Cerebellar nuclear complex (tissue), 1 donor: ENCODE data around the gene ETFRF1.
A peak's percentile ranks its signal among the peaks of the same experiment; 100 is the strongest.

Experiments used
- DNase-seq, 2 experiments: peaks; one replicate each; lab custom pipeline; 2025; lab: John Stamatoyannopoulos, UW

ETFRF1 gene

DNA sequence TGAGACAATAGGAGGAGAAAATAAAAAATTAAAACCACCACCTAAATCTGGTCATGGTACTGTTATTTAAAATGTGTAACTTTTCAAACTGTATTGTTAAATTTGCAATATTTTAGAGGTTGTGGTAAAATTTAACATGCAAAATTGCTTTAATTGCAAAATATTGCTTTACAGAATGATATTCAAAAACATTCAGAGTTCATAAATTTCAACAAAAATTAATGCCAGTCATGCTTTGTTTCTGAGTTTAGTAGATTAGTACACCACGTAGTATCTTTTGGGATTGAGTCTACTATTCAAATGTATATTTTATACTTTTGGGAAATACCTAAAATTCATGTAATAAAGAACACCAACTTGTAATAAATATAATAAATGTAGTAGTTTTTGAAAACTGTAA lies 18.3 kb downstream of the ETFRF1 start:
- no peak for DNase-seq

DNA sequence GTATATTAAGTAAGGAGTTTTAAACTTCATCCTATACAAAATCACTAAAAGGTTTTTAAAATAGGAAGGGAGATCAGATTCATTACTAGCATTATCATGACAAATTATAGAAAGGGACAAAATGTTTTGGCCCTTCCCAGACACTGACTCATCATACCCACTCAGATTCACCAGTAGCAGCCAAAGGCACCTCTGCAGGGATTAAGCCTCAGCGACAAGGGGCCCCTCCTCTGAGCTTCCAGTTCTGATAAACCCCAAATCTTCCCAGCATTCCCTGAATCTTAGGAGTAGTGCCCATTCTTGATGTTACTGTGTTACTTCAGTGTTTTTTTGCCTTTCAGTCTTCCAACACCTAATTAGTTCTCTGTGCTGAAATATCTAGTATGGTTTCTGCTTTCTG lies 41.2 kb downstream of the ETFRF1 start:
- no peak for DNase-seq

DNA sequence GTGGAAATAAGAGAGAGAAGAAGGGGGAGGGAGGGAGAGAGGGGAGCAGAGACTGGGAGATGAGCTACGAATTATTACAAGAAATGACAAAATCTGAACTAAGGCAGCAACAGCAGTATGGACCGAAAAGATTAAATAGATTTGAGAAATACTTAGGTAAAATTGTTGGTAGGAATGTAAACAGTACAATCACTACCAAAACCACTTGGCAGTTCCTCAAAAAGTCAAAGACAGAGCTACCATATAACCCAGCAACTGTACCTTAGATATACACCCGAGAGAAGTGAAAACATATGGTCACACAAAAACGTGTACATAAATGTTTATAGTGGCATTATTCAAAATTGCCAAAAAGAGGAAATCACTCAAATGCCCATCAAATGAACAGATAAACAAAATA lies 41.6 kb downstream of the ETFRF1 start:
- DNase-seq = no peak

DNA sequence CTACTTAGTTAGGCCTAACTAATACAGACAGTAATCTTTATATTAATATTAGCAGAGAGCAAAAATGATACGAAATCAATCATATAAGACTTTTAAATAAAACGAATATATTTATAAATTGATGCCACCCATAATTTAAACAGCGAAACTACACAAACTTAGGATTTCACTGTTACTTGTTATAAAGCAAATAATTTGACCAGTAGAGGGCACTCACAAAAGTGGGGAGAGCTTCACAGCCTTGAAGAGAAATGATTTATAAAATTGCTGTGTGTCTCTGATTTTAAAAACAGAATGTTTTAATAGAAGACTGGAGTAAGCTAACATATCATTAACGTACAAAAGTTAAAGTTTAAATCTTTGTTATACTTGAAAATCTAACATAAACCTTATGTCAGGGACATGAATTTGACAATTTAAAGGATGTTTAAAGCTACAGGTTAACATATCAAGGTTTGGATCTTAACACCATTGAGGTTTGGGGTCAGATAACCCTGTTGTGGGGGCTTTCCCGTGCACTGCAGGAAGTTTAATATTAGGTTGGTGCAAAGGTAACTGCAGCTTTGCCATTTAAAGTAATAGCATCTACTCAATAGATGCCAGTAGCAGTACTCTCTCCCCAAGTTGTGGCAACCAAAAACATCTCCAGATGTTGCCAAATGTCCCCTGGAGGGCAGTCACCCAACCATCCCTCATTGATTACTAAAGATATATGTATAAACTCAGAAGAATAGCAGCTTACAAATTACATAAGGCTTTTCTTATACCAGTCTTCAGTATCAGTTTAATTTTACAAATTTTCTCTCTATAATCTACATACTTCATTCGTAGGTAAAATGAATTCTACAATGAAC lies 46.4 kb downstream of the ETFRF1 start:
- no peak for DNase-seq

DNA sequence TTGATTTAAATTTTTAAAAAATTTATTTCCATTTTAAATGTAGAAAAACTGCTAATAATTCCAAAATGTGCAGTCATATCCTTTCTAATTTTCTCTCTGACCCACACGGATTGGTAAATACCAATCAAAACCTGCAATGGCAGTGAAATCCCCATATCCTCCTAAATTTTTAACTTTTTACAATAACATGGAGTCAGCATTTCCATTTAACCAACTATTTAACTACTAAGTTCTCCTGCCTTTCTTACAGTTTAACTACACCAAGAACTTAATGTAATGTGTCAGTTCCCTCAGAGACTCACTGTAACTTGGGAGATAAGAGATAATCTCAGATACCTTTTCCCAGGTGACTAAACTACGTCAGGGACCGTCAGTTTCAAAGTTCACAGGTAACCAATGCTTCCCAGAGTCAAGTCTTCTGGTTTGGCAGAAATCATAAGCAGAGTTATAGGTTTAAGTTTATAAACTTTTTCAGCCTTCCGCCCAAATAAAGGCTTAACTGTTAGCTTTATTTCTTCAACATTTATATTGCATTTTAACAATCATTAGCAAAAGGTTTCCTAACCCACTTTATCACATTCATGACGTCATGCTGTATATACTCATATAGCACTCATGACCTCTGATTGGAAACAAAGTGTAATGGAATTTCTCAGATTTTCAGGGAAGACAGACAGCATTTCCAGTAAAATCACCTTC lies 48.1 kb downstream of the ETFRF1 start:
- DNase-seq = no peak

DNA sequence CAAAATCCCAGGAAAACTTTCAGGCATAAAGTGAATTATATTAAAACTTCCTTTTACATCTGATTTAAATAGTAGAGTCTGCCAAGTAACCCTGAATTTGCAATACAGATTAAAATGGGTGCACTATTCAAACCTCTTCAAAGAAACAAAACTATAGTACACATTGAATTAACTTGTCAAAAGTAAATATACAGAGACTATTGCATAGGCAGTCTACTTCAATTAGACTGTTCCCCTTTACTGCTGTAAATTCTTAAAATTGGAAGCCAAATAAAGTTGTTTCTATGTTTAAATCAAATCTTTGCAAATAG lies 48.6 kb downstream of the ETFRF1 start:
- DNase-seq = no peak

DNA sequence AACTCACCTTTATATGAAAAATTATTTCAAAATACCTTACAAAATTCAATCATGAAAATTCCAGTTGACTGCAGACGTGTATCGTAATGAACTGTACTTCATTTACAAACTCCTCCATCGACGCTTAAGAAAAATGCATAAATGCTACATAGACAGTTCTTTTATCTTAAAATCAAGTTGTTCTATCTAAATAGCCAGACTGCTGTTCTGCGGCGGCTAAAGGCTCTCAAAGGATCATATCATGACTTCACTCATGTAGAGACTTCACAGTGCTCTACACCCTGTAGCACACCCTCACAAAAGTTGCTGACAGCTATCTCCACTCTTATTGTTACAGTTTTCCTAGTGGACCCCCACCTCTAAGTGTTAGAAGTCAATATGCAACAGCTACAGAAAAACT lies 50.5 kb downstream of the ETFRF1 start:
- DNase-seq = no peak

DNA sequence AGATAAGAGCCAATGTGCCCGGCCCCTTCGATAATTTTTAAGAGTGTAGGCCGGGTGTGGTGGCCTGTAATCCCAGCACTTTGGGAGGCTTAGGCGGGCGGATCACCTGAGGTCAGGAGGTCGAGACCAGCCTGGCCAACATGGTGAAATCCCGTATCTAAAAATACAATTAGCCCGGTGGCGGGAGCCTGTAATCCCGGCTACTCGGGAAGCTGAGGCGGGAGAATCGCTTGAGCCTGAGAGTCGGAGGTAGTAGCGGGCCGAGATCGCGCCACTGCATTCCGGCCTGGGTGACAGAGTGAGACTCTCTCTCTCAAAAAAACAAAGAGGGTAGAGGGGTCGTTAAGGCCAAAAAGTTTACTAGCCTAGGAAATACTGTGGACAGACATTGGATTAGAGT lies 53.1 kb downstream of the ETFRF1 start:
- no peak for DNase-seq

DNA sequence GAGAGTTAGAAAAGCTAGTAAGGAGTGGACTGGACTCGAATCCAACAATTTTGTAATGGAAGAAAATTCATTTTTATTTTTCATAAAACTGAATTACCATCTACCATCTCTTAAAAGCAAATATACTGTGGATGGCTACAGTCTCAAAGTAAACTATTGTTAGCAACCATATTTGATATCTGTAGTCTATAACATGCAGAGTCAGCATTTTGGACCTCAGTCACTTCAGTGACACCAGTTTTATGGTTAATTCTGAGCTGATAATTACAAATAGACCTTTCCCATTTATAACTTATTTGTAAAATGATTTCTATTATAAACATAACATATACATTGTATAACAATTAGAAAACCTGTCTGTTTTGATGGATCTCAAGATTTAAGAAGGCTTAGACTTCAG lies 53.7 kb downstream of the ETFRF1 start:
- no peak for DNase-seq

DNA sequence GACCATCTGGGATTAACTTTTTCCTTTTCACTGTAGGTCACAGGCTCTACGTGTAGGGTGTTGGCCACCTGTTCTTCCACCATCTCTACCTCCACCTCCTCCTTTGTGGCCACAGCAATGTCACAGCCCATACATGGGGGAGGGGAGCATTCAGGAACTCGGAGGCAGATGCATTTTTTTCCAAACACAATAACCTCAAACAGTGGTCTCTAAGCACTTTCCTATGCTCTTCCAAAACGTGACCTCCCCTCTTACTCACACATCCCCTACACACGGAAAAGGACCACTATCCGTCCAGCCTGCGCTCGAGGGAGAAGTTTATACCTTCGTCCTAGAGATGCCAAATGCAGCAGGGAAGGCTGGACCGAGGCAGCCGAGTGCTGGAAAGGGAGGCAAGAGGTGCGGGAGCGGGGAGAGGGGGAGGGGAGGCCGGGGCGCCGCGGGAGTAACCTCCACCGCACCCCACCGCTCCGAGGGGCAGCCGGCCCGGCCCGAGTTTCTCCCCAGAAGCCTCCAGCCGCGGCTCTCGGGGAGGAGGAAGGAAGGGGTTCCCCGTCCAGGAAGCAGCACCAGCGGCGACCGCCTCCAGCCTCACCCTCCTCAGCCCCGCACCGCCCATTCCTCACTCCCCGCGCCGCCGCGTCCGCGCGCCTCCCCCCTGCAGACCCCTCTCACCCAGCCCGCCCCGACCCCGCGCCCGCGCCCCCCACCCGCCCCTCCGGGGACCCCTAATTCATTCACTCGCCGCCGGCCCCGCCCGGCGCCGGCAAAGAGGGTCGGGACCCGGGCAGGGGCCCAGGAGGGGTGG lies 55.1 kb downstream of the ETFRF1 start:
- no peak for DNase-seq

DNA sequence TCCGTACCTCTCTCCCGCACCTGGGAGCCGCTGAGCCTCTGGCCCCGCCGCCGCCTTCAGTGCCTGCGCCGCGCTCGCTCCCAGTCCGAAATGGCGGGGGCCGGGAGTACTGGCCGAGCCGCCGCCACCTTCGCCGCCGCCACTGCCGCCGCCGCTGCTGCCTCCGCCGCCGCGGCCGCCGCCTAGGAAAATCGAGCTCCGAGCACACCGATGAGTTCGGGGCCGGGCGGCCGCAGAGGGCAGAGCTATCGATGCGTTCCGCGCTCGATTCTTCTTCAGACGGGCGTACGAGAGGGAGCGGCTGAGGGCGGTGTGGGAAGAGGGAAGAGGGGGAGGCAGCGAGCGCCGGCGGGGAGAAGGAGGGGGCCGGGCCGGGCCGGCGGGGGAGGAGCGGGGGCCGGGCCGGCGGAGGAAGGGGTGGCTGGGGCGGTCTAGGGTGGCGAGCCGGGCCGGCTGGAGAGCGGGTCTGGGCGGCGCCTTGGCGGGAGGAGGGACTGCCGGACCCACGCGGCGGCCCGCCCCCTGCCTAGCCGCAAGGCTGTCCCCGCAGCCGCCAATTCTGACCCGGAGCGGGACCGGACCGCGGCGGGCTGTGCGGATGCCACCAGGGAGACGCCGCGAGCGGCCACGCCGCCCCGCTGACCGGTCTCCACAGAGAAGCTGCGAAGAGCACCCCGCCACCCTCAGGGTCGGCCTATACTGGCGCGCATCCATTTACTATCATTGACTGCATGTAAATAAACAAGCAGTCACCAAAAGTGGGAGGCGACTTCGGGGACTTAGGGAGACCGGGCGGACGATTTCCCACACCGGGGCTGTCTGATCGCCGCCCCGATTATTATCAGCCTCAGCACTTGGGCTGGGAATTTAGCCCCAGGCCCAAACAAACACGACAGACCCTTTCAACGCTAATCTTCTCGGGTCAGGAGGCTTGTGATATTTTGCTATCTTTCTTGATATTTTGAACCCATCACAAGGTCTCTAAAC lies 56.0 kb downstream of the ETFRF1 start, which contains the start of gene KRAS:
Gene KRAS, minus strand, starts transcription at position 186 of the 987 bp plus-strand sequence.
- DNase-seq = peak in 1 of 2 experiments; percentile 34

DNA sequence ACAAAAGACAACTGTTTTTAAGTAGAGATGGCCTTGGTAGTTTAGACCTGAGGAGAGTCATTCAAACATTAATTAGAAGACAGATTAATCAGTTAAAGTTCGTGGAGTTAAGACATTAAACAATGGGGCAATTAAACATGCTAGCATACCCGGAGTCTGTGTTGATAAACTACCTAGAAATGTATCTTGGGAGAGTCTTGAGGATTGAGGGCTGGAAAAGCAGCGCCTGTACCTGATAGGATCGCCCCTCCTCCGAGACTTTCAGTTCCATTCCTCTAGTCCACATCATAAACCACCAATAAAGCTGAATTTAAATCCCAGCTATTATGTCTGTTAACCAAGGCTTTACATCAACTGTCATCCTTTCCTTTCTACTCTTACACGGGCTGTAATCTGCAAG lies 56.7 kb downstream of the ETFRF1 start:
- DNase-seq = no peak

DNA sequence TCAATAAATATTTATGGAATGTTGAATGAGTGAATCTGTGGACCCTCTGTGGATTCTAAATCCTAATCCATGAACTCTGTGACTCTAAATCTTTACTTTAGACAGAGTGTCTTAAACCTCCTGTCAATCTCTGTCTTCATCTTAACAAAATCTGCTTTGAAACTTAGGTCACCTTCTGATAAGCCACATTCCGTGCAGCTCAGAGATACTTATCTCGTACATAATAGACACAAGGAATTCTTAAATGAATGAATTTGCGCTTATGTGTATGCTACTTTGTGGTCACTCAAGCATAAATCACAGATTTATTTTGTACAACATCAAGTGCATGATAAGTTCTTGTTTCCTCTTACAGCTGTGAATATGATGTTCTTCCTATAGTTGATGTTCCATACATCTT lies 57.9 kb downstream of the ETFRF1 start:
- DNase-seq = no peak

DNA sequence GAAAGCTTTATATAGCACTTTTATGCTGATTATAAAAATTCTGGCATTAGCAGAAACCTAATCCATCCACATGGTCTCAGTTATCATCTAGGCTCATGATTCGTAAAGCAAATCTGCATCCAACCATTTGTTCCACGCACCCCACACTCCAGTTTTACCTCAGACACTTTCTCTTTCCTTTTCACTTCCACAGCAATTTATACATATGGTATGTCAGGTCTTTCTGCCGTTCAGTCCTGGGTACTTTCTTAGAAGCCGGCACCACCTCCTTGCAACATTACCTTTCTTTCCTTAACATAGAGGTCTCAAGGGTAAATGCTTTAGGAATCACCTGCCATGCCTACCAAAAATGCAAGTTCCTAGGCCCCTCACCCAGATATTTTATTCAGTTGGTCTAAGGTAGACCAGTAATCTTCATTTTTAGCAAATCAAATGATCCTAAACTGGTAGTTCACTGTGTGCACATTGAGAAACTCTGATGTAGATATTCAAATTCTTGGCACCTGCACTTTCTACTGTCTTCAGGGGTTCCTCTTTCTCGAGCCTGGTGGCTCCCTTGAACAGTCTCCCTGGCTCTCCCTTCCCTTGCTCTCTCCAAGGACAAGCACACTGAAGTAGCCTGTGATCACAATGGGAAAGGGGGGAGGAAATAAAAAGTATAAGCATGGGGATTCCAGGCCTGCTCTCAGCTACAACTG lies 58.5 kb downstream of the ETFRF1 start:
- DNase-seq = no peak

DNA sequence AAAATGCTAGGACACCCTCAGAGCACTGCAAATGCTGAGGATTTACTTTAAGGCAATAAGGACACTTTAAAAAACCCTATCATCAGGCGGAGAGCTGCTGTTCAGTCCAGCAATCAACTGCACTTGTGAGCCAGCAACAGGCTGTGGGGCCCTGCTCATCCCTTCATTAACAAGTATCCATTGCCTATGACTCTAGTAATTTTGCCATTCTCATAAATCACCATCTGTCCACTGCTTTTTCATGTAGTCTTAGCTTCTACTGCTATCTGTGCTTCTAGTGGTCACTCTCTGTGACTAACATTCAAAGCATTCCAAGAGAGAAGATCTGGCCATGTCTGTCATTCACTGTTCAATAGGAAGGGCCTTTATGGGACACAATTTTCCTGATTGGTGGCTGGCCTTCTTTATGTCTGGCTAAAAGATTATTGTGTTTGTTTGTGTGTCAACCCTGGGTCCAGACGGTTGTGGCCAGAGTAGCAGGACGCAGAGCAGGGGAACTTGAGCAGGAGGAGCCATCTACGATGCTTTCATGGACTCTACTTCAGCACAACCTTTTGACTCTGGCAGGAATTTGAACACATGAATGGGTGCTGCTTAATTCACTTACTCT lies 59.3 kb downstream of the ETFRF1 start:
- DNase-seq = no peak
